OCI-LY1 (cell line): Measurements from ENCODE around the gene IL22.

Experiments used
- H2AFZ ChIP-seq: fragments of 200-600 bp; sonication (generic), shearing (Covaris generic); 2 replicates; pipeline ENCODE4 v1.6.0; 2014; ENCODE audit warnings: antibody characterized with exemption, mild to moderate bottlenecking, low read length
- H3F3A ChIP-seq: fragments of 200-600 bp; sonication (generic), shearing (Covaris generic); 2 replicates; pipeline ENCODE4 v1.6.0; 2014; ENCODE audit warnings: mild to moderate bottlenecking, antibody characterized with exemption, low read length, moderate library complexity; ENCODE audit not compliant: insufficient read depth
- H3K27ac ChIP-seq: fragments of 200-600 bp; sonication (generic); 2 replicates; pipeline ENCODE4 v1.5.1; 2014; ENCODE audit warnings: low read length, mixed run types, mild to moderate bottlenecking, low read depth; ENCODE audit not compliant: poor library complexity, severe bottlenecking
- H3K27me3 ChIP-seq: fragments of 200-600 bp; sonication (generic); 2 replicates; pipeline ENCODE4 v1.6.0; 2014; ENCODE audit warnings: antibody characterized with exemption, mild to moderate bottlenecking, low read length, moderate library complexity; ENCODE audit not compliant: insufficient read depth
- H3K36me3 ChIP-seq: fragments of 200-600 bp; sonication (generic); 2 replicates; pipeline ENCODE4 v1.6.1; 2014; ENCODE audit warnings: mild to moderate bottlenecking, antibody characterized with exemption, low read length, moderate library complexity, mixed read lengths; ENCODE audit not compliant: insufficient read depth
- H3K4me1 ChIP-seq: fragments of 200-600 bp; sonication (generic); 2 replicates; pipeline ENCODE4 v1.5.1; 2014; ENCODE audit warnings: mild to moderate bottlenecking, low read length, moderate library complexity; ENCODE audit not compliant: insufficient read depth, severe bottlenecking
- H3K4me2 ChIP-seq: fragments of 200-600 bp; sonication (generic), shearing (Covaris generic); 2 replicates; pipeline ENCODE4 v1.6.1; 2014; ENCODE audit warnings: low read length
- H3K4me3 ChIP-seq: fragments of 200-600 bp; sonication (generic); 2 replicates; pipeline ENCODE4 v1.5.1; 2014; ENCODE audit warnings: low read length, low read depth, mild to moderate bottlenecking, mixed read lengths; ENCODE audit not compliant: poor library complexity, severe bottlenecking
- H3K79me2 ChIP-seq: fragments of 200-600 bp; shearing (Covaris generic); 2 replicates; pipeline ENCODE4 v1.6.1; 2016; ENCODE audit warnings: mixed run types, low read length, mixed read lengths; ENCODE audit not compliant: insufficient read depth
- H3K9ac ChIP-seq: fragments of 200-600 bp; sonication (generic), shearing (Covaris generic); 2 replicates; pipeline ENCODE4 v1.6.1; 2014; ENCODE audit warnings: mild to moderate bottlenecking, low read length, mixed read lengths
- H3K9me2 ChIP-seq: fragments of 200-600 bp; sonication (generic), shearing (Covaris generic); 2 replicates; pipeline ENCODE4 v1.6.1; 2014; ENCODE audit warnings: low read depth, mild to moderate bottlenecking, low read length, mixed read lengths
- H3K9me3 ChIP-seq: fragments of 200-600 bp; shearing (Covaris generic); 2 replicates; pipeline ENCODE4 v1.6.1; 2014; ENCODE audit warnings: low read length, mixed read lengths
- H4K20me1 ChIP-seq: fragments of 200-600 bp; sonication (generic), shearing (Covaris generic); 2 replicates; pipeline ENCODE4 v1.6.0; 2016; ENCODE audit warnings: mild to moderate bottlenecking, low read length; ENCODE audit not compliant: insufficient read depth
- EZH2 ChIP-seq: fragments of 200-600 bp; sonication (generic), shearing (Covaris generic); IDR thresholded peaks from 2 replicates; pipeline ENCODE4 v1.8.0; 2017; ENCODE audit warnings: borderline replicate concordance, mixed run types, mild to moderate bottlenecking, antibody characterized with exemption, low read length, moderate library complexity, mixed read lengths
- TF ChIP-seq, protein P1 (sequence below): fragments of 200-600 bp; sonication (generic), shearing (Covaris generic); IDR thresholded peaks from 2 replicates; pipeline ENCODE4 v1.5.1; 2017; ENCODE audit warnings: mild to moderate bottlenecking, antibody characterized with exemption, low read length, moderate library complexity, mixed read lengths

The IL22 gene

GRCh38 chr12:68285541-68285940, 32.1 kb upstream of the IL22 start:
- TF ChIP-seq EZH2, result no peak
- TF ChIP-seq, protein P1, sequence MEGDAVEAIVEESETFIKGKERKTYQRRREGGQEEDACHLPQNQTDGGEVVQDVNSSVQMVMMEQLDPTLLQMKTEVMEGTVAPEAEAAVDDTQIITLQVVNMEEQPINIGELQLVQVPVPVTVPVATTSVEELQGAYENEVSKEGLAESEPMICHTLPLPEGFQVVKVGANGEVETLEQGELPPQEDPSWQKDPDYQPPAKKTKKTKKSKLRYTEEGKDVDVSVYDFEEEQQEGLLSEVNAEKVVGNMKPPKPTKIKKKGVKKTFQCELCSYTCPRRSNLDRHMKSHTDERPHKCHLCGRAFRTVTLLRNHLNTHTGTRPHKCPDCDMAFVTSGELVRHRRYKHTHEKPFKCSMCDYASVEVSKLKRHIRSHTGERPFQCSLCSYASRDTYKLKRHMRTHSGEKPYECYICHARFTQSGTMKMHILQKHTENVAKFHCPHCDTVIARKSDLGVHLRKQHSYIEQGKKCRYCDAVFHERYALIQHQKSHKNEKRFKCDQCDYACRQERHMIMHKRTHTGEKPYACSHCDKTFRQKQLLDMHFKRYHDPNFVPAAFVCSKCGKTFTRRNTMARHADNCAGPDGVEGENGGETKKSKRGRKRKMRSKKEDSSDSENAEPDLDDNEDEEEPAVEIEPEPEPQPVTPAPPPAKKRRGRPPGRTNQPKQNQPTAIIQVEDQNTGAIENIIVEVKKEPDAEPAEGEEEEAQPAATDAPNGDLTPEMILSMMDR, result no peak
- Histone ChIP-seq H3K36me3 (no peaks in the 10 kb centered on the region), H3K9me2 (no peaks in the 10 kb centered on the region), H4K20me1 (no peaks in the 10 kb centered on the region), H3F3A (no peaks in the 10 kb centered on the region; the same call in 1 of the 2 replicates), H3K4me3 (no peak overlapping the region), H2AFZ (no peak overlapping the region), H3K27me3 (no peaks in the 10 kb centered on the region), H3K79me2 (no peaks in the 10 kb centered on the region), H3K4me1 (no peaks in the 10 kb centered on the region), H3K4me2 (no peak overlapping the region), H3K9me3 (no peaks in the 10 kb centered on the region), H3K9ac (no peak overlapping the region), H3K27ac (no peak overlapping the region)

- TF ChIP-seq, protein P1, result no peak
- no peak for TF ChIP-seq EZH2
- Histone ChIP-seq H3K9me3 (no peaks in the 10 kb centered on the region), H3K27ac (no peak overlapping the region), H3K4me3 (no peak overlapping the region), H3K36me3 (no peaks in the 10 kb centered on the region), H3K4me1 (no peaks in the 10 kb centered on the region), H3K9me2 (no peaks in the 10 kb centered on the region), H3F3A (no peaks in the 10 kb centered on the region), H3K79me2 (no peaks in the 10 kb centered on the region), H3K4me2 (no peak overlapping the region), H2AFZ (no peak overlapping the region), H4K20me1 (no peaks in the 10 kb centered on the region), H3K9ac (no peak overlapping the region), H3K27me3 (no peaks in the 10 kb centered on the region)
Observed at GRCh38 chr12:68281322-68282077, 28.1 kb upstream of the IL22 start.

DNA sequence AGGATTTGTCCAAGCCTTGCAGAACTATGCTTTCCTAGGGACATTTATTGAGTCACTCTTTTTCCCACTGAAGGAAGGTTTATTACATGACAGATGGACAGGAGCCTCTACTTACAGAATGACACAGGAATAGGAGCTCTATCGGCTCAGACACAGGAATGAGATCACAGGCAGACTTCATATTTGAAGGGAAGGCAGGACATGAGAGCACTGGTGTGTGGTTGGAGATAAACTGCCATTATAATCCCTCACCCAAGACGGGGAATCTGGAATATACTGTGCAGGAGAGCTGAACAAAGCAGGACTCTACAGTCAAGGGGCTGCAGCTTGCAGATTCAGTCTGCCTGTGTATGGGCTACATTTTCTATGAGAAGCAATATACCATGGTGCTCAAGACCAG, 26.8 kb upstream of the IL22 start:
- TF ChIP-seq, protein P1, result no peak
- TF ChIP-seq EZH2, result no peak
- Histone ChIP-seq H3K27me3 (no peaks in the 10 kb centered on the region), H3K4me3 (no peak overlapping the region), H3K79me2 (no peaks in the 10 kb centered on the region), H3F3A (no peaks in the 10 kb centered on the region), H3K27ac (no peak overlapping the region), H4K20me1 (no peaks in the 10 kb centered on the region), H3K9ac (no peak overlapping the region), H2AFZ (no peak overlapping the region), H3K4me1 (no peaks in the 10 kb centered on the region), H3K4me2 (no peak overlapping the region), H3K9me3 (no peaks in the 10 kb centered on the region), H3K9me2 (no peaks in the 10 kb centered on the region), H3K36me3 (no peaks in the 10 kb centered on the region)
